Measurements from ENCODE around the gene SNX25. TPM values are rescaled to one million over a fixed set of nuclear protein-coding genes. Genes with fewer than 3 reads are reported as not detected.
"Not testable (repeated sequence)": the region's sequence is repeated elsewhere in the genome, so short reads cannot be mapped to it uniquely, and the experiment has no call there.

SNX25 gene
- total RNA-seq, 1 donor from 2014 or later = 55.4 TPM

GRCh38 chr4:185296665-185297460 lies 87.5 kb downstream of the SNX25 start:
- DNase-seq (ENCODE audit: low spot score in 2 of 2) = no peak
- no peak for FAIRE-seq

- no peak for DNase-seq (ENCODE audit: low spot score in 2 of 2)
- no peak for FAIRE-seq
Observed at GRCh38 chr4:185298728-185299430, 89.5 kb downstream of the SNX25 start.

- DNase-seq (ENCODE audit: low spot score in 2 of 2) = no peak
- no peak for FAIRE-seq
Observed at GRCh38 chr4:185304541-185304940, 95.1 kb downstream of the SNX25 start.

- FAIRE-seq (no peak), DNase-seq (ENCODE audit: low spot score in 2 of 2) (no peak)
Observed at GRCh38 chr4:185304944-185305690, 95.7 kb downstream of the SNX25 start.

GRCh38 chr4:185305979-185306442 lies 96.6 kb downstream of the SNX25 start:
- DNase-seq (ENCODE audit: low spot score in 2 of 2) (peak in 1 of 2 donors; percentile 14), FAIRE-seq (no peak)

- DNase-seq (ENCODE audit: low spot score in 2 of 2) = no peak
- FAIRE-seq = no peak
Observed at GRCh38 chr4:185307136-185307950, 97.9 kb downstream of the SNX25 start.

- FAIRE-seq = no peak
Observed at GRCh38 chr4:185309770-185310169, 100.4 kb downstream of the SNX25 start.

GRCh38 chr4:185311113-185311888 lies 101.9 kb downstream of the SNX25 start:
- no peak for FAIRE-seq
- no peak for DNase-seq (ENCODE audit: low spot score in 2 of 2)

More at GRCh38 chr4:185309770-185310169, 100.4 kb downstream of the SNX25 start:
- DNase-seq (ENCODE audit: low spot score in 2 of 2) = no peak

- FAIRE-seq = no peak
Observed at GRCh38 chr4:185312699-185313098, 103.3 kb downstream of the SNX25 start.

GRCh38 chr4:185317462-185317861 lies 108.1 kb downstream of the SNX25 start:
- DNase-seq (ENCODE audit: low spot score in 2 of 2); FAIRE-seq: not testable (repeated sequence)

More at GRCh38 chr4:185312699-185313098, 103.3 kb downstream of the SNX25 start:
- DNase-seq (ENCODE audit: low spot score in 2 of 2) = no peak

- DNase-seq (ENCODE audit: low spot score in 2 of 2) (no peak), FAIRE-seq (no peak)
Observed at GRCh38 chr4:185317880-185318279, 108.5 kb downstream of the SNX25 start.

GRCh38 chr4:185318679-185319078 lies 109.3 kb downstream of the SNX25 start:
- DNase-seq (ENCODE audit: low spot score in 2 of 2) (no peak), FAIRE-seq (no peak)

- DNase-seq (ENCODE audit: low spot score in 2 of 2) = no peak
- no peak for FAIRE-seq
Observed at GRCh38 chr4:185322803-185323202, 113.4 kb downstream of the SNX25 start.

GRCh38 chr4:185323606-185324005 lies 114.2 kb downstream of the SNX25 start:
- no peak for FAIRE-seq
- DNase-seq (ENCODE audit: low spot score in 2 of 2) = no peak

GRCh38 chr4:185324361-185324760 lies 115.0 kb downstream of the SNX25 start:
- DNase-seq (ENCODE audit: low spot score in 2 of 2); FAIRE-seq: not testable (repeated sequence)

- FAIRE-seq; DNase-seq (ENCODE audit: low spot score in 2 of 2): not testable (repeated sequence)
Observed at GRCh38 chr4:185325721-185326120, 116.3 kb downstream of the SNX25 start.

GRCh38 chr4:185328586-185328985 lies 119.2 kb downstream of the SNX25 start:
- DNase-seq (ENCODE audit: low spot score in 2 of 2) (no peak), FAIRE-seq (no peak)

GRCh38 chr4:185329879-185330510 lies 120.6 kb downstream of the SNX25 start:
- not testable (repeated sequence) for FAIRE-seq; DNase-seq (ENCODE audit: low spot score in 2 of 2)

Measured in frontal cortex (tissue), 4 donors.